Endometrial microvascular endothelial cells (primary cell): Measurements from ENCODE around the gene PALB2. TPM values are rescaled to one million over a fixed set of nuclear protein-coding genes. Genes with fewer than 3 reads are reported as not detected.
"Not testable (repeated sequence)": the region's sequence is repeated elsewhere in the genome, so short reads cannot be mapped to it uniquely, and the experiment has no call there.

Source experiments
- in situ Hi-C: cut with HindIII; loops from 2 replicates; pipeline ENCODE4 v1.10.0; 2017; ENCODE audit warnings: low sequenced_read_pairs, low pct_unique_long_range_greater_than_20kb; ENCODE audit errors: inconsistent ontology term
- total RNA-seq: library from RNA; depleted of rRNA; stranded (reverse); fragments of >200 nt; gene quantifications from one replicate; pipeline ENCODE4 v1.2.3, GENCODE V29; 2015; ENCODE audit errors: inconsistent ontology term

Gene PALB2
- total RNA-seq, 1 donor from 2014 or later: 11.3 TPM

GRCh38 chr16:23594186-23594585 lies 46.9 kb downstream of the PALB2 start:
- in situ Hi-C loops: no loop called here

- in situ Hi-C loops: no loop called here
These were observed 50.9 kb downstream of the PALB2 start for GRCh38 chr16:23590181-23590580.

- in situ Hi-C loops: no loop called here
These were observed 53.4 kb downstream of the PALB2 start for GRCh38 chr16:23587726-23588125.

- in situ Hi-C loops: no loop called here
These were observed 56.7 kb downstream of the PALB2 start for GRCh38 chr16:23584186-23585076.

- in situ Hi-C loops: not testable (repeated sequence)
These were observed 57.8 kb downstream of the PALB2 start for GRCh38 chr16:23583271-23583670.

GRCh38 chr16:23581764-23582163 lies 59.3 kb downstream of the PALB2 start:
- in situ Hi-C loops: no loop called here

GRCh38 chr16:23580391-23580790 lies 60.7 kb downstream of the PALB2 start:
- in situ Hi-C loops: no loop called here

- in situ Hi-C loops: no loop called here
These were observed 61.7 kb downstream of the PALB2 start for GRCh38 chr16:23579371-23579770.

- in situ Hi-C loops: no loop called here
These were observed 62.8 kb downstream of the PALB2 start for GRCh38 chr16:23578101-23578830.

GRCh38 chr16:23577493-23577892 lies 63.6 kb downstream of the PALB2 start:
- in situ Hi-C loops: no loop called here

GRCh38 chr16:23575834-23576233 lies 65.3 kb downstream of the PALB2 start:
- in situ Hi-C loops: no loop called here

- in situ Hi-C loops: no loop called here
These were observed 67.3 kb downstream of the PALB2 start for GRCh38 chr16:23573817-23574216.

GRCh38 chr16:23572394-23572793 lies 68.7 kb downstream of the PALB2 start:
- in situ Hi-C loops: no loop called here

GRCh38 chr16:23571895-23572294 lies 69.2 kb downstream of the PALB2 start:
- in situ Hi-C loops: no loop called here

- in situ Hi-C loops: no loop called here
These were observed 70.0 kb downstream of the PALB2 start for GRCh38 chr16:23570992-23571632.

GRCh38 chr16:23567602-23568001 lies 73.5 kb downstream of the PALB2 start:
- in situ Hi-C loops: no loop called here

GRCh38 chr16:23566724-23567123 lies 74.4 kb downstream of the PALB2 start:
- in situ Hi-C loops: no loop called here

GRCh38 chr16:23564575-23565363 lies 76.3 kb downstream of the PALB2 start:
- in situ Hi-C loops: no loop called here

GRCh38 chr16:23563186-23563585 lies 77.9 kb downstream of the PALB2 start:
- in situ Hi-C loops: no loop called here
